Gastroesophageal sphincter (tissue), 4 donors: ENCODE data around the gene ARPP21. TPM values are rescaled to one million over a fixed set of nuclear protein-coding genes. Genes with fewer than 3 reads are reported as not detected.
"Not testable (repeated sequence)": the region's sequence is repeated elsewhere in the genome, so short reads cannot be mapped to it uniquely, and the experiment has no call there.

Source experiments
- ATAC-seq: fragments of 150-250 bp; one replicate; pipeline ENCODE4 v1.9.1; 2016; ENCODE audit warnings: mild to moderate bottlenecking, moderate library complexity
- H3K27ac ChIP-seq, 4 donors: fragments of 200-600 bp; sonication (generic) in 3 of 4; 1 replicate in 3 of 4; 2 replicates in 1 of 4; pipeline ENCODE4 v1.5.1; 2016 to 2019
- H3K27me3 ChIP-seq: fragments of 200-600 bp; sonication (generic); one replicate; pipeline ENCODE4 v1.5.1; 2019
- H3K36me3 ChIP-seq, 2 donors: fragments of 200-600 bp; sonication (generic); one replicate each; pipeline ENCODE4 v1.5.1; 2019; ENCODE audit warnings: control low read depth in 1 of 2
- H3K4me1 ChIP-seq, 3 donors: fragments of 200-600 bp; sonication (generic); 1 replicate in 2 of 3; 2 replicates in 1 of 3; pipeline ENCODE4 v1.5.1; 2016 to 2019; ENCODE audit warnings: control low read depth in 2 of 3
- H3K4me3 ChIP-seq, 2 donors: fragments of 200-600 bp; sonication (generic); one replicate each; pipeline ENCODE4 v1.5.1; 2019; ENCODE audit warnings: mild to moderate bottlenecking in 1 of 2, moderate library complexity in 1 of 2
- H3K9me3 ChIP-seq, 3 donors: fragments of 200-600 bp; sonication (generic); one replicate each; pipeline ENCODE4 v1.5.1; 2017 to 2019; ENCODE audit warnings: control low read depth in 2 of 3
- EP300 ChIP-seq: sonication (generic); formaldehyde crosslinking; IDR thresholded peaks from one replicate; pipeline ENCODE4 v1.6.1; 2017; ENCODE audit warnings: antibody characterized with exemption, mild to moderate bottlenecking
- POLR2A ChIP-seq, 2 donors: fragments of 450-650 bp; IDR thresholded peaks; one replicate each; pipeline ENCODE4 v1.6.1; 2017; ENCODE audit warnings: antibody characterized with exemption in 2 of 2, mild to moderate bottlenecking in 2 of 2, moderate library complexity in 1 of 2
- POLR2AphosphoS5 ChIP-seq: sonication (generic); formaldehyde crosslinking; IDR thresholded peaks from one replicate; pipeline ENCODE4 v1.6.1; 2017; ENCODE audit warnings: antibody characterized with exemption
- WGBS, 2 donors: methylation state at CpG; one replicate each; pipeline ENCODE4 v1.1.5; 2018; ENCODE audit warnings: low coverage in 1 of 2; 5-methylcytosine and 5-hydroxymethylcytosine counted together
- total RNA-seq, 4 donors: library from RNA; depleted of rRNA; stranded (reverse); fragments of >200 nt; gene quantifications; one replicate each; pipeline ENCODE4 v1.1.0, GENCODE V29; 2016
- TF ChIP-seq, protein P1 (sequence below), 4 experiments: fragments of 200-600 bp in 2 of 4; fragments of 450-650 bp in 2 of 4; sonication (generic) in 1 of 4; IDR thresholded peaks; one replicate each; pipeline ENCODE4 v1.5.1; 2017 to 2019; ENCODE audit warnings: antibody characterized with exemption in 4 of 4, mild to moderate bottlenecking in 2 of 4, moderate library complexity in 2 of 4

ARPP21 gene
- total RNA-seq, 4 donors from 2014 or later: 0.15 to 1.5 (median 0.78) TPM

DNA sequence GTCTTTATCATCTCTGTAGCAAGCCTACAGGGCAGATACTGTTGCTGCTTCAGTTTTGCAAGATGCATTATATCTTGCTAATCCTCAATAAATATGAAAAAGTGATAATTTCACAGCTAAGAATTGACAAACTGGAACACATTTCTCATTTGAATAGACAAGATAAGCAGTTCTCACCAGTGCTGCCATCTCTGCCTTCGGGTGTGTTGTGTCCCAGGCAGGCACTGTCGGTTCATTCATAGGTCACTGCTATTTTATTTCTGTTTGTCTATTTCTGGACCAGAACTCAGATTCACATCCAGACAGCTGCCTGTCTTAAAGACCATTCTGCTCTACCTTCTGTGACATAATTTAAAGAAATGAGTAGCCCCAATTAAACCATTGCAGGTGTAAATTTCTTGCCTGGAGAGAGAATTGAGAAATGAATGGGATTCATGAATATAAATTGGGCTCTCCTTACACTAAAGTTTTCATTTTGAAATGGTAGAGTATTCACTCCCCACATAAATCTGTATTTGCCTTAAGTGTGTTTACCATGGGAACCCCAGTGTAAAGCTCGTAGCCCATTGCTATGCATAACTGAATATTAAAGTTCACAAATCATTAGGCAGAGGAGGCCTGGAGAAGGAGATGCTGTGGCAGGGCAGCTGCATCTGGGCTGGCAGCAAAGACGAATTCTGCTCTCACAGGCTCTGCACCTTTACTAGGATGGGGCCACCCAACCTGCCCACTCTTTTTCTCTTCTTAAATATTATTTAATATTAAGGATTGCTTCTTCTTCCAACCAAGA, 149.9 kb downstream of the ARPP21 start:
- Histone ChIP-seq H3K9me3 (no peaks in the 10 kb centered on the region), H3K27me3 (no peaks in the 10 kb centered on the region), H3K4me3 (no peak overlapping the region), H3K27ac (no peak overlapping the region), H3K36me3 (no peaks in the 10 kb centered on the region), H3K4me1 (no peaks in the 10 kb centered on the region)
- no peak for ATAC-seq
- TF ChIP-seq POLR2AphosphoS5 (no peak), EP300 (no peak), POLR2A (IDR thresholded peaks at IDR 0.05) (no peak)
- TF ChIP-seq, protein P1, sequence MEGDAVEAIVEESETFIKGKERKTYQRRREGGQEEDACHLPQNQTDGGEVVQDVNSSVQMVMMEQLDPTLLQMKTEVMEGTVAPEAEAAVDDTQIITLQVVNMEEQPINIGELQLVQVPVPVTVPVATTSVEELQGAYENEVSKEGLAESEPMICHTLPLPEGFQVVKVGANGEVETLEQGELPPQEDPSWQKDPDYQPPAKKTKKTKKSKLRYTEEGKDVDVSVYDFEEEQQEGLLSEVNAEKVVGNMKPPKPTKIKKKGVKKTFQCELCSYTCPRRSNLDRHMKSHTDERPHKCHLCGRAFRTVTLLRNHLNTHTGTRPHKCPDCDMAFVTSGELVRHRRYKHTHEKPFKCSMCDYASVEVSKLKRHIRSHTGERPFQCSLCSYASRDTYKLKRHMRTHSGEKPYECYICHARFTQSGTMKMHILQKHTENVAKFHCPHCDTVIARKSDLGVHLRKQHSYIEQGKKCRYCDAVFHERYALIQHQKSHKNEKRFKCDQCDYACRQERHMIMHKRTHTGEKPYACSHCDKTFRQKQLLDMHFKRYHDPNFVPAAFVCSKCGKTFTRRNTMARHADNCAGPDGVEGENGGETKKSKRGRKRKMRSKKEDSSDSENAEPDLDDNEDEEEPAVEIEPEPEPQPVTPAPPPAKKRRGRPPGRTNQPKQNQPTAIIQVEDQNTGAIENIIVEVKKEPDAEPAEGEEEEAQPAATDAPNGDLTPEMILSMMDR (IDR thresholded peaks at IDR 0.05): no peak
- WGBS, 2 donors: 53 to 62% methylated on average over 4 of the region's 4 CpGs

DNA sequence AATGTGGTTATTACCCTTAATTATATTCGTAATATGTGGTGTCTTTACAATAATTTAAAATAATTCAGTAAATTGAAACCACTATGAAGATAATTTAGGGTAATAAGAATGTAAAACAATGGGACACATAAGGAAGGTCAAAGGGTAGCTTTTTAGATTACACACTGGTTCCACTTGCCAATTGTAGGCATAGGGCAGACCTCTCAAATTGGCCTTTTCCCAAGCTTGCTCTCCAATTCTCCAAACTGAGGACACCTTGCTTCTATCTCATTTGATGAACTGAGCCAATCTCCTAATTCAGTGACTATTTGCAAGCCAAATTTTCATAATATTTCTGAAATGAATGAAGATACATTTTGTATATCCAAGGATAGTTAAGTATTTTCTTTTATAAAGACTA, 151.4 kb downstream of the ARPP21 start:
- TF ChIP-seq POLR2AphosphoS5 (no peak), POLR2A (IDR thresholded peaks at IDR 0.05) (no peak), EP300 (no peak)
- TF ChIP-seq, protein P1 (IDR thresholded peaks at IDR 0.05): no peak
- WGBS, 2 donors: 93 to 96% methylated on average over 1 of the region's 1 CpG
- Histone ChIP-seq H3K36me3 (no peaks in the 10 kb centered on the region), H3K9me3 (no peaks in the 10 kb centered on the region), H3K4me1 (no peaks in the 10 kb centered on the region), H3K27me3 (no peaks in the 10 kb centered on the region), H3K4me3 (no peak overlapping the region), H3K27ac (no peak overlapping the region)
- no peak for ATAC-seq

DNA sequence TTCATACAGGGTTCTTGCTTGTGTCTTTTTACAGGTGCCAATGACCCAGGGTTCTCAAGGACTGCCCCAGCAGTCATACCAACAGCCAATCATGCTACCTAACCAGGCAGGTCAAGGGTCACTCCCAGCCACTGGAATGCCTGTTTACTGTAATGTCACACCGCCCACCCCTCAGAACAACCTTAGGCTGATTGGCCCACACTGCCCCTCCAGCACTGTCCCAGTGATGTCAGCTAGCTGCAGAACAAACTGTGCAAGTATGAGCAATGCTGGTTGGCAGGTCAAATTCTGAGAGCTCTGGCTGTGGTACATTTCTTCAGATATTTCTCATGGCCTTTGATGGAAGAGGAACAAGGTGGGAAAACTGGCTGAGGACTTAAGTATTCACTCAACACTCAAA, 154.3 kb downstream of the ARPP21 start:
- no peak overlapping the region for H3K27ac ChIP-seq
- no peaks in the 10 kb centered on the region for H3K9me3 ChIP-seq
- no peaks in the 10 kb centered on the region for H3K27me3 ChIP-seq
- no peak overlapping the region for H3K4me3 ChIP-seq
- no peak for ATAC-seq
- no CpG with 5 or more reads among the region's 1 CpG for WGBS, 2 donors
- no peaks in the 10 kb centered on the region for H3K4me1 ChIP-seq
- TF ChIP-seq POLR2AphosphoS5: no peak
- TF ChIP-seq EP300: no peak
- TF ChIP-seq POLR2A (IDR thresholded peaks at IDR 0.05): no peak
- TF ChIP-seq, protein P1 (IDR thresholded peaks at IDR 0.05): no peak
- no peaks in the 10 kb centered on the region for H3K36me3 ChIP-seq

DNA sequence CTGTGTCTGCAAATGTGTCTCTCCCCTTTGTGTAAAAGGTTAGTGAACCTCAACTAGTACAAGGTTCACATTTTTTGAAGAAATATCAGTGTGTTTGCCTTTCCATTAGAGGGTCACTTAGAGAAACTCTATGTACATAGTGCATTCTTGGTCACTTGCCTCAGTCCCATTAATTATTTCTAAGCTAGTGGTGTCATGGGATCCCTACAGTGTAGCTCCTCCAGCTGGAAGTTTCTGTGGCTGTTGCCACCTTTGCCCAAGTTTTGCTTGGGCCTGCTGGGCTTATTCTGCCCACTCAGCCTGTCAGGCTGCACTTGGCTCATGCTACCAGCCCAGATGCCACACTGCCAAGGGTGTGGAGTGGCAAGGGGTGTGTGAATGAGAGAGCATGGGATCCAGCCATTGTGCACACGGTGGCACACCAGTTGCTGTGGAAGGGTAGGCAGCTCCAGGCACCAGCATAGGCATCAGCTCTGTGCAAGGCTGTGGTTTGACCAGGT, 161.7 kb downstream of the ARPP21 start:
- Histone ChIP-seq H3K27me3 (no peaks in the 10 kb centered on the region), H3K4me3 (no peak overlapping the region), H3K9me3 (no peaks in the 10 kb centered on the region), H3K27ac (no peak overlapping the region), H3K4me1 (no peaks in the 10 kb centered on the region), H3K36me3 (no peaks in the 10 kb centered on the region)
- no CpG with 5 or more reads among the region's 1 CpG for WGBS, 2 donors
- TF ChIP-seq POLR2AphosphoS5: no peak
- ATAC-seq: no peak

DNA sequence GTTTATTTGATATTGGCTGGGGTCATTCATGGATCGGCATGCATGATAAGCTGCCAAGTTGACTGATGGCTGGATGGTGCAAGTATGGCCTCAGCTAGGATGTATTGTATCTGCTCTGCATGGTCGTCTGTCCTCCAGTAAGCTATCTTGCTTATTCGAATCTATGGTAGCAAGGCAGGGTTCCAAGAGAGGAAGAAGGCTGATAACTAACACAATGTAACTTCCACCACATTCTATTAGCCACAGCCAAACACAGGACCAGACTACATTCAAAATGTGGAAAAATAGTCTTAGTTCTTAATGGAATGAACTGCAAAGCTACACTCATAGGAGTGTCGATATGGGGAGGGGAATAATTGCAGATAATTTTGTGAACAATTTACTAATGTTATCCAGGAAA, 175.2 kb downstream of the ARPP21 start:
- H3K4me3 ChIP-seq: no peak overlapping the region
- no peaks in the 10 kb centered on the region for H3K4me1 ChIP-seq
- H3K27ac ChIP-seq: no peak overlapping the region
- WGBS, 2 donors: 74 to 78% methylated on average over 4 of the region's 4 CpGs
- H3K9me3 ChIP-seq: peaks cover 0 to 7% (median 0%) of the 10 kb centered on the region in 3 donors
- no peaks in the 10 kb centered on the region for H3K27me3 ChIP-seq
- ATAC-seq: no peak
- TF ChIP-seq EP300 (no peak), POLR2AphosphoS5 (no peak), POLR2A (IDR thresholded peaks at IDR 0.05) (no peak)
- TF ChIP-seq, protein P1 (IDR thresholded peaks at IDR 0.05): no peak
- H3K36me3 ChIP-seq: no peaks in the 10 kb centered on the region

DNA sequence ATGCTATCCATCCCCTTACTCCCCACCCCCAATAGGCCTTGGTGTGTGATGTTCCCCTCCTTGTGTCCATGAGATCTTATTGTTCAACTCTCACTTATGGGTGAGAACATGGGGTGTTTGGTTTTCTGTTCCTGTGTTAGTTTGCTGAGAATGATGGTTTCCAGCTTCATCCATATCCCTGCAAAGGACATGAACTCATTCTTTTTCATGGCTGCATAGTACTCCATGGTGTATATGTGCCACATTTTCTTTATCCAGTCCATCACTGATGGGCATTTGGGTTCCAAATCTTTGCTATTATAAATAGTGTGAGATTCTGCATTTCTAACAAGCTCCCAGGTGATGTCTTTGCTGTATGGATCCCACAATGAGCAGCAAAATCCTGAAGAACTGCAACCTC, 176.5 kb downstream of the ARPP21 start:
- H3K27ac ChIP-seq, H3K27me3 ChIP-seq, ATAC-seq: not testable (repeated sequence)

More for the DNA sequence above, 176.5 kb downstream of the ARPP21 start:
- not testable (repeated sequence) for H3K4me3 ChIP-seq, H3K36me3 ChIP-seq, H3K9me3 ChIP-seq, H3K4me1 ChIP-seq
